Keratinocyte (primary cell): ENCODE results near the gene RNU1-2.

Source experiments
- CTCF ChIP-seq, 3 experiments: IDR thresholded peaks in 1 of 3; conservative IDR thresholded peaks in 1 of 3; optimal IDR thresholded peaks in 1 of 3; 2 replicates in 2 of 3; 3 replicates in 1 of 3; pipeline versions ENCODE3 to v1.5.1; 2011; ENCODE audit warnings: low read length in 3 of 3, mild to moderate bottlenecking in 3 of 3, moderate library complexity in 2 of 3, control low read depth in 1 of 3, inconsistent platforms in 1 of 3; ENCODE audit not compliant: insufficient read depth in 2 of 3; ENCODE audit errors: extremely low read depth in 1 of 3
- EZH2 ChIP-seq: IDR thresholded peaks from one replicate; pipeline ENCODE4 v1.6.1; 2012; ENCODE audit warnings: inconsistent platforms, mild to moderate bottlenecking, low read length, moderate library complexity

GRCh38 chr1:16907870-16908758, 12.3 kb downstream of the RNU1-2 start:
- TF ChIP-seq CTCF (optimal IDR thresholded peaks at IDR 0.05 in 1 of 3, IDR thresholded peaks at IDR 0.05 in 1 of 3, conservative IDR thresholded peaks at IDR 0.05 in 1 of 3; ENCODE audit: extremely low read depth in 1 of 3, insufficient read depth in 2 of 3, low read length in 3 of 3), result no peak
- no peak for TF ChIP-seq EZH2
